PFSK-1 (cell line): Measurements from ENCODE around the gene KIF3A.

ENCODE experiments used
- REST ChIP-seq, 2 experiments: IDR thresholded peaks; 2 replicates each; pipeline versions ENCODE4 v1.6.1 to v1.8.0; 2011 to 2012; ENCODE audit warnings: low read depth in 2 of 2, low read length in 2 of 2, control low read depth in 1 of 2, inconsistent platforms in 1 of 2, mild to moderate bottlenecking in 1 of 2, moderate library complexity in 1 of 2; ENCODE audit not compliant: insufficient read depth in 1 of 2
- TAF1 ChIP-seq: IDR thresholded peaks from 2 replicates; pipeline ENCODE4 v1.6.1; 2012; ENCODE audit warnings: low read length, control low read depth, borderline replicate concordance; ENCODE audit not compliant: insufficient read depth

- TF ChIP-seq REST (IDR thresholded peaks at IDR 0.05; ENCODE audit: insufficient read depth in 1 of 2, low read depth in 2 of 2, low read length in 2 of 2) (no peak), TAF1 (no peak)
Measured at GRCh38 chr5:132708645-132709044, 28.7 kb downstream of the KIF3A start.
